Panc1 (cell line): ENCODE measurements around the gene CRISP2. TPM values are rescaled to one million over a fixed set of nuclear protein-coding genes. Genes with fewer than 3 reads are reported as not detected.

ENCODE experiments used
- ATAC-seq: fragments of 200-7000 bp; cut with Tn5 transposase; 2 replicates; pipeline ENCODE4 v1.9.1; 2020; ENCODE audit warnings: mild to moderate bottlenecking, moderate library complexity
- BruUV-seq: library from RNA; stranded (reverse); fragments of 400-500 nt; replicated peaks from 2 replicates; lab custom pipeline; 2021; lab: Mats Ljungman, UMichigan
- CTCF ChIA-PET: fragments of 300-600 bp; sonication (Branson Sonifier 250); formaldehyde crosslinking; loops from one replicate; lab custom pipeline; 2022; ENCODE audit warnings: antibody characterized with exemption; lab: Charles Lee
- POLR2A ChIA-PET: fragments of 300-600 bp; sonication (Branson Sonifier 250); formaldehyde crosslinking; loops from one replicate; lab custom pipeline; 2022; ENCODE audit warnings: antibody characterized with exemption; lab: Charles Lee
- DNase-seq: peaks from one replicate; pipeline ENCODE4 v3.0.0-alpha.2; 2010; ENCODE audit warnings: low read depth, low spot score
- H3K27ac ChIP-seq: 2 replicates; pipeline ENCODE4 v1.5.1; 2011; ENCODE audit warnings: mild to moderate bottlenecking, low read length, inconsistent platforms
- H3K27me3 ChIP-seq: fragments of 200-500 bp; sonication (Bioruptor generic); 2 replicates; pipeline ENCODE4 v1.6.0; 2014; ENCODE audit warnings: low read length, inconsistent platforms; ENCODE audit not compliant: control insufficient read depth, insufficient read depth
- H3K36me3 ChIP-seq: fragments of 200-500 bp; sonication (Bioruptor generic); 2 replicates; pipeline ENCODE4 v1.5.1; 2014; ENCODE audit warnings: inconsistent platforms, mild to moderate bottlenecking, low read length, moderate library complexity; ENCODE audit not compliant: control insufficient read depth, insufficient read depth
- H3K4me1 ChIP-seq: 2 replicates; pipeline ENCODE4 v1.5.1; 2011; ENCODE audit warnings: inconsistent platforms, mild to moderate bottlenecking, low read length, moderate library complexity; ENCODE audit not compliant: control insufficient read depth, insufficient read depth
- H3K4me3 ChIP-seq, 2 experiments: 2 replicates each; pipeline ENCODE4 v1.5.1; 2011 to 2012; ENCODE audit warnings: low read depth in 2 of 2, low read length in 2 of 2, mild to moderate bottlenecking in 2 of 2, inconsistent platforms in 1 of 2, moderate library complexity in 1 of 2
- H3K9me3 ChIP-seq: fragments of 200-500 bp; sonication (Bioruptor generic); 2 replicates; pipeline ENCODE4 v1.5.1; 2014; ENCODE audit warnings: low read depth, mild to moderate bottlenecking, inconsistent platforms, low read length, moderate library complexity; ENCODE audit not compliant: control insufficient read depth, insufficient read depth
- POLR2AphosphoS5 ChIP-seq: IDR thresholded peaks from 2 replicates; pipeline ENCODE4 v1.6.1; 2012; ENCODE audit warnings: mild to moderate bottlenecking, low read depth, low read length, moderate library complexity
- SIN3A ChIP-seq: IDR thresholded peaks from 2 replicates; pipeline ENCODE4 v1.6.1; 2012; ENCODE audit warnings: low read depth, mild to moderate bottlenecking, low read length, moderate library complexity, borderline replicate concordance; ENCODE audit not compliant: insufficient read depth
- TCF7L2 ChIP-seq: IDR thresholded peaks from 2 replicates; pipeline ENCODE4 v1.6.1; 2011; ENCODE audit warnings: mild to moderate bottlenecking, low read depth, low read length, inconsistent platforms
- in situ Hi-C: cut with HindIII; loops from 2 replicates; pipeline ENCODE4 v1.10.0; 2016; ENCODE audit warnings: low sequenced_read_pairs, low pct_unique_long_range_greater_than_20kb
- intact Hi-C: fragments of 100-400 bp; cut with micrococcal nuclease; formaldehyde crosslinking; loops from one replicate; pipeline ENCODE4 v1.10.0; 2022; ENCODE audit not compliant: unreplicated experiment
- total RNA-seq: library from RNA; stranded (reverse); gene quantifications from one replicate; pipeline ENCODE4 v1.2.1, GENCODE V29; 2021; ENCODE audit not compliant: unreplicated experiment
- TF ChIP-seq, protein P1 (sequence below): fragments of 450-650 bp; IDR thresholded peaks from 2 replicates; pipeline ENCODE4 v1.5.1; 2017; ENCODE audit warnings: mild to moderate bottlenecking
- TF ChIP-seq, protein P2 (sequence below), 2 experiments: IDR thresholded peaks; 2 replicates each; pipeline ENCODE4 v1.6.1; 2011 to 2012; ENCODE audit warnings: low read depth in 2 of 2, control low read depth in 1 of 2, low read length in 1 of 2, mild to moderate bottlenecking in 1 of 2, moderate library complexity in 1 of 2; ENCODE audit not compliant: insufficient read depth in 1 of 2

CRISP2 gene
- total RNA-seq, 1 experiment from 2014 or later: not detected

DNA sequence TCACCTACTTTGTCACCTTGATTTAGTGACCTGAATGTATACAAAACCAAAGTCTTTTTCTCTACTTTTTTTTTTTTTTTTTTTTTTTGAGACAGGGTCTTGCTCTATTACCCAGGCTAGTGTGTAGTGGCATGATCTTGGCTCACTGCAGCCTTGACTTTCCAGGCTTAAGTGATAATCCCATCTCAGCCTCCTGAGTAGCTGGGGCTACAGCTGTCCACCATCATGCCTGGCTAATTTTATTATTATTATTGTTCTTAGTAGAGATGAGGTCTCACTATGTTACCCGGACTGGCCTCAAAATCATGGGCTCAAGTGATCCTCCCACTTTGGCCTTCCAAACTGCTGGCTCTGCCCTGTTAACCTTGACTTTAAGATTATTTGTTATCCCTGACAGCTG lies 37.5 kb downstream of the CRISP2 start:
- ChIA-PET POLR2A (no interaction called here), CTCF (no interaction called here)
- Histone ChIP-seq H3K4me1 (no peaks in the 10 kb centered on the region), H3K27me3 (no peaks in the 10 kb centered on the region), H3K9me3 (no peaks in the 10 kb centered on the region), H3K4me3 (no peak overlapping the region), H3K36me3 (no peaks in the 10 kb centered on the region), H3K27ac (no peak overlapping the region)
- no peak for TF ChIP-seq POLR2AphosphoS5
- TF ChIP-seq SIN3A: no peak
- TF ChIP-seq, protein P1, sequence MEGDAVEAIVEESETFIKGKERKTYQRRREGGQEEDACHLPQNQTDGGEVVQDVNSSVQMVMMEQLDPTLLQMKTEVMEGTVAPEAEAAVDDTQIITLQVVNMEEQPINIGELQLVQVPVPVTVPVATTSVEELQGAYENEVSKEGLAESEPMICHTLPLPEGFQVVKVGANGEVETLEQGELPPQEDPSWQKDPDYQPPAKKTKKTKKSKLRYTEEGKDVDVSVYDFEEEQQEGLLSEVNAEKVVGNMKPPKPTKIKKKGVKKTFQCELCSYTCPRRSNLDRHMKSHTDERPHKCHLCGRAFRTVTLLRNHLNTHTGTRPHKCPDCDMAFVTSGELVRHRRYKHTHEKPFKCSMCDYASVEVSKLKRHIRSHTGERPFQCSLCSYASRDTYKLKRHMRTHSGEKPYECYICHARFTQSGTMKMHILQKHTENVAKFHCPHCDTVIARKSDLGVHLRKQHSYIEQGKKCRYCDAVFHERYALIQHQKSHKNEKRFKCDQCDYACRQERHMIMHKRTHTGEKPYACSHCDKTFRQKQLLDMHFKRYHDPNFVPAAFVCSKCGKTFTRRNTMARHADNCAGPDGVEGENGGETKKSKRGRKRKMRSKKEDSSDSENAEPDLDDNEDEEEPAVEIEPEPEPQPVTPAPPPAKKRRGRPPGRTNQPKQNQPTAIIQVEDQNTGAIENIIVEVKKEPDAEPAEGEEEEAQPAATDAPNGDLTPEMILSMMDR: no peak
- TF ChIP-seq, protein P2, sequence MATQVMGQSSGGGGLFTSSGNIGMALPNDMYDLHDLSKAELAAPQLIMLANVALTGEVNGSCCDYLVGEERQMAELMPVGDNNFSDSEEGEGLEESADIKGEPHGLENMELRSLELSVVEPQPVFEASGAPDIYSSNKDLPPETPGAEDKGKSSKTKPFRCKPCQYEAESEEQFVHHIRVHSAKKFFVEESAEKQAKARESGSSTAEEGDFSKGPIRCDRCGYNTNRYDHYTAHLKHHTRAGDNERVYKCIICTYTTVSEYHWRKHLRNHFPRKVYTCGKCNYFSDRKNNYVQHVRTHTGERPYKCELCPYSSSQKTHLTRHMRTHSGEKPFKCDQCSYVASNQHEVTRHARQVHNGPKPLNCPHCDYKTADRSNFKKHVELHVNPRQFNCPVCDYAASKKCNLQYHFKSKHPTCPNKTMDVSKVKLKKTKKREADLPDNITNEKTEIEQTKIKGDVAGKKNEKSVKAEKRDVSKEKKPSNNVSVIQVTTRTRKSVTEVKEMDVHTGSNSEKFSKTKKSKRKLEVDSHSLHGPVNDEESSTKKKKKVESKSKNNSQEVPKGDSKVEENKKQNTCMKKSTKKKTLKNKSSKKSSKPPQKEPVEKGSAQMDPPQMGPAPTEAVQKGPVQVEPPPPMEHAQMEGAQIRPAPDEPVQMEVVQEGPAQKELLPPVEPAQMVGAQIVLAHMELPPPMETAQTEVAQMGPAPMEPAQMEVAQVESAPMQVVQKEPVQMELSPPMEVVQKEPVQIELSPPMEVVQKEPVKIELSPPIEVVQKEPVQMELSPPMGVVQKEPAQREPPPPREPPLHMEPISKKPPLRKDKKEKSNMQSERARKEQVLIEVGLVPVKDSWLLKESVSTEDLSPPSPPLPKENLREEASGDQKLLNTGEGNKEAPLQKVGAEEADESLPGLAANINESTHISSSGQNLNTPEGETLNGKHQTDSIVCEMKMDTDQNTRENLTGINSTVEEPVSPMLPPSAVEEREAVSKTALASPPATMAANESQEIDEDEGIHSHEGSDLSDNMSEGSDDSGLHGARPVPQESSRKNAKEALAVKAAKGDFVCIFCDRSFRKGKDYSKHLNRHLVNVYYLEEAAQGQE (IDR thresholded peaks at IDR 0.05; ENCODE audit: insufficient read depth in 1 of 2, low read depth in 2 of 2, low read length in 1 of 2): no peak
- no peak for TF ChIP-seq TCF7L2
- ATAC-seq (no peak), DNase-seq (no peak)
- BruUV-seq: no TSS peak
- intact Hi-C loops (no loop called here), in situ Hi-C loops (no loop called here)

DNA sequence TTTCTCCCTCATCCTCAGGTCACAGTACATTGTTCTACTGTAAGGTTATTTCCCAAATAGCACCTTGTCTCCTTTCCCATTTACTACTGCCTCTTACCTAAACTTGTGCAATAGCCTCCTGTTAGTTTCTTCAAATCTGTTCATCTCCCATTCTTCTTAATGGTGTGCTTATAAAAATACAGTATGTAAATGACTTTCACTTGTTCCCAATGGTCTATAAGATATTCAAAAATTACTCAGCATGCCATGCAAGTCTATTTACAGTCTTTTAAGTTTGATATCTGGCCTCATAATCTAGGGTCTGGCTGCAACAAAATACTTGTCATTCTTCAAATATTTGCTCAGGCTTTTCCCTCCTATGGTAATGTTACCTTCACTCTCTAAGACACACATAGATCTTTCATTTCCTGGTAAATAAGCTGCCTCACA lies 45.2 kb downstream of the CRISP2 start:
- no peak overlapping the region for H3K4me3 ChIP-seq
- TF ChIP-seq, protein P2 (IDR thresholded peaks at IDR 0.05; ENCODE audit: insufficient read depth in 1 of 2, low read depth in 2 of 2, low read length in 1 of 2): no peak
- TF ChIP-seq SIN3A (no peak), TCF7L2 (no peak), POLR2AphosphoS5 (no peak)
- TF ChIP-seq, protein P1: no peak
- no peak overlapping the region for H3K27ac ChIP-seq
- no peaks in the 10 kb centered on the region for H3K9me3 ChIP-seq
- no peak for DNase-seq
- H3K36me3 ChIP-seq: no peaks in the 10 kb centered on the region
- no peaks in the 10 kb centered on the region for H3K27me3 ChIP-seq
- intact Hi-C loops: no loop called here
- in situ Hi-C loops: no loop called here
- CTCF ChIA-PET: no interaction called here
- no peaks in the 10 kb centered on the region for H3K4me1 ChIP-seq
- ATAC-seq: no peak
- BruUV-seq: no TSS peak
- POLR2A ChIA-PET: no interaction called here
